Fibroblast of gingiva (primary cell): ENCODE measurements around the gene PHF20.
"Not testable (repeated sequence)": the region's sequence is repeated elsewhere in the genome, so short reads cannot be mapped to it uniquely, and the experiment has no call there.

Experiments used
- DNase-seq: peaks from one replicate; pipeline ENCODE4 v3.0.0-alpha.2; 2011; ENCODE audit warnings: low read depth

The PHF20 gene

GRCh38 chr20:35975576-35976373 lies 204.0 kb downstream of the PHF20 start:
- DNase-seq = no peak

- peak; percentile 87 for DNase-seq
Observed at GRCh38 chr20:35978041-35978513, 206.3 kb downstream of the PHF20 start.

- DNase-seq = no peak
Observed at GRCh38 chr20:35979544-35979943, 207.7 kb downstream of the PHF20 start.

- DNase-seq = no peak
Observed at GRCh38 chr20:35981969-35982368, 210.2 kb downstream of the PHF20 start.

- no peak for DNase-seq
Observed at GRCh38 chr20:35984382-35984781, 212.6 kb downstream of the PHF20 start.

- DNase-seq = no peak
Observed at GRCh38 chr20:35985806-35986205, 214.0 kb downstream of the PHF20 start.

- DNase-seq = no peak
Observed at GRCh38 chr20:35988910-35989463, 217.2 kb downstream of the PHF20 start.

GRCh38 chr20:35991142-35991771 lies 219.4 kb downstream of the PHF20 start:
- DNase-seq = peak; percentile 16

GRCh38 chr20:35992713-35993335 lies 221.0 kb downstream of the PHF20 start:
- DNase-seq = peak; percentile 43

GRCh38 chr20:35994994-35995453 lies 223.2 kb downstream of the PHF20 start:
- DNase-seq = peak; percentile 70

- DNase-seq = not testable (repeated sequence)
Observed at GRCh38 chr20:35996492-35996891, 224.7 kb downstream of the PHF20 start.
